Naive thymus-derived CD8-positive, alpha-beta T cell (primary cell): ENCODE measurements around the gene PRR20G. TPM values are rescaled to one million over a fixed set of nuclear protein-coding genes. Genes with fewer than 3 reads are reported as not detected.
A peak's percentile ranks its signal among the peaks of the same experiment; 100 is the strongest.
"Not testable (repeated sequence)": the region's sequence is repeated elsewhere in the genome, so short reads cannot be mapped to it uniquely, and the experiment has no call there.

ENCODE experiments used
- ATAC-seq, 2 donors: fragments of 150-1000 bp; cut with Tn5 transposase in 1 of 2; sonication (Bioruptor Pico), chemical (Tn5 transposase) in 1 of 2; 1 replicate in 1 of 2; 2 replicates in 1 of 2; pipeline ENCODE4 v1.10.0; 2021; ENCODE audit warnings: mild to moderate bottlenecking in 2 of 2, moderate library complexity in 2 of 2
- POLR2A ChIA-PET: fragments of 350-600 bp; sonication (Branson Sonifier 250); formaldehyde crosslinking; loops from one replicate; lab custom pipeline; 2021; ENCODE audit warnings: antibody characterized with exemption; lab: Charles Lee
- DNase-seq, 10 donors: peaks; one replicate each; pipeline versions ENCODE4 v3.0.0 to v3.0.0-alpha.2; 2020 to 2022
- H3K27ac Mint-ChIP-seq, 10 donors: one replicate each; pipeline ENCODE4 v1.8.0; 2020 to 2022; ENCODE audit warnings: mild to moderate bottlenecking in 10 of 10, mixed read lengths in 10 of 10, moderate library complexity in 4 of 10, inconsistent platforms in 1 of 10
- H3K27me3 Mint-ChIP-seq, 5 donors: one replicate each; pipeline ENCODE4 v1.8.0; 2021 to 2022; ENCODE audit warnings: mixed read lengths in 5 of 5
- H3K36me3 Mint-ChIP-seq, 3 donors: one replicate each; pipeline ENCODE4 v1.8.0; 2020 to 2022; ENCODE audit warnings: mixed read lengths in 3 of 3, mild to moderate bottlenecking in 2 of 3, inconsistent platforms in 1 of 3
- H3K4me1 Mint-ChIP-seq, 4 donors: one replicate each; pipeline ENCODE4 v1.8.0; 2021 to 2022; ENCODE audit warnings: mixed read lengths in 4 of 4
- H3K4me3 Mint-ChIP-seq, 10 donors: one replicate each; pipeline ENCODE4 v1.8.0; 2020 to 2022; ENCODE audit warnings: mild to moderate bottlenecking in 10 of 10, mixed read lengths in 10 of 10, moderate library complexity in 6 of 10, inconsistent platforms in 1 of 10
- H3K9me3 Mint-ChIP-seq, 9 donors: one replicate each; pipeline ENCODE4 v1.8.0; 2020 to 2022; ENCODE audit warnings: mixed read lengths in 9 of 9, mild to moderate bottlenecking in 3 of 9, inconsistent platforms in 1 of 9, moderate library complexity in 1 of 9
- polyA plus RNA-seq, 3 donors: library from polyadenylated mRNA; unstranded; fragments of 300-500 nt; fragmentation: Illumina TruSeq; gene quantifications; one replicate each; pipeline ENCODE4 v1.2.3, GENCODE V29; 2021
- total RNA-seq, 8 experiments: library from RNA in 2 of 8; stranded (reverse) in 2 of 8; gene quantifications; one replicate each; pipeline ENCODE4 v1.2.3 and lab custom pipeline; 2021 to 2026

The PRR20G gene
- total and polyA plus RNA-seq, 5 experiments from 2014 or later = not detected

DNA sequence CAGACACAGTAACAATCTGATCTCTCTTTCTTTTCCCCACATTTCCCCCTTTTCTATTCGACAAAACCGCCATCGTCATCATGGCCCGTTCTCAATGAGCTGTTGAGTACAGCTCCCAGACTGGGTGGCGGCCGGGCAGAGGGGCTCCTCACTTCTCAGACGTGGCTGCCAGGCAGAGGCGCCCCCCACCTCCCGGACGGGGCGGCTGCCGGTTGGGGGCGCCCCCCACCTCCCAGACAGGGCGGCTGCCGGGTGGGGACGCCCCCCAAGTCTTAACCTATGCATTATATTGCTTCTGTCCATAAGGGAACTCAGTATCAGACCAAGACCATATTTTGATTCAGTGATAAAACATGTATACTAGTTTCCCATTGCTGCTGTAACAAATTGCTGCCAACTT lies 5.8 kb upstream of the PRR20G start:
- H3K4me1 Mint-ChIP-seq, POLR2A ChIA-PET, DNase-seq, ATAC-seq, H3K27ac Mint-ChIP-seq, H3K4me3 Mint-ChIP-seq: not testable (repeated sequence)
- peaks cover 0 to 14% (median 5%) of the 10 kb centered on the region in 9 donors for H3K9me3 Mint-ChIP-seq
- peaks cover 0 to 13% (median 0%) of the 10 kb centered on the region in 3 donors for H3K36me3 Mint-ChIP-seq
- peaks cover 7 to 23% (median 15%) of the 10 kb centered on the region in 5 donors for H3K27me3 Mint-ChIP-seq

DNA sequence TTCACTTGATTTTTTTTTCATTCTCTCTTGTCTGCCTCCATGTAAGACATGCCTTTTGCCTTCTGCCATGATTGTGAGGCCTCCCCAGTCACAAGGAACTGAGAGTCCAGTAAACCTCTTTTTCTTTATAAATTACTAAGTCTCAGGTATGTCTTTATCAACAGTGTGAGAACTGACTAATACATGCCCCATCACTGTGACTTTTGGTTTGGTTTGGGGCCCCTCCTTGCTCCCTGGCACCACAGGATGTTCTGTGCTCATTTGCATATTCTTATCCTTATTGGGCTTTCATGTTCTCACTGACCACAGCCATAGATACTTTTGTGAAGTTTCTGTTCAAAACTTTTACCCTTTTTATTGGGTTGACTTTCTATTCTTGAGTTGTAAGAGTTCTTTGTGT lies 3.8 kb upstream of the PRR20G start:
- Mint-ChIP-seq H3K27ac (no peak overlapping the region), H3K4me1 (no peaks in the 10 kb centered on the region), H3K4me3 (no peak overlapping the region), H3K27me3 (peaks cover 0 to 19% (median 10%) of the 10 kb centered on the region in 5 donors), H3K9me3 (peaks cover 4 to 25% (median 9%) of the 10 kb centered on the region in 9 donors), H3K36me3 (peaks cover 0 to 13% (median 0%) of the 10 kb centered on the region in 3 donors)
- DNase-seq (no peak), ATAC-seq (no peak)
- POLR2A ChIA-PET = no interaction called here

- no peak for ATAC-seq
- H3K36me3 Mint-ChIP-seq = peaks cover 0 to 13% (median 0%) of the 10 kb centered on the region in 3 donors
- POLR2A ChIA-PET = no interaction called here
- no peak overlapping the region for H3K4me3 Mint-ChIP-seq
- no peaks in the 10 kb centered on the region for H3K4me1 Mint-ChIP-seq
- H3K27ac Mint-ChIP-seq = no peak overlapping the region
- peaks cover 4 to 29% (median 9%) of the 10 kb centered on the region in 9 donors for H3K9me3 Mint-ChIP-seq
- H3K27me3 Mint-ChIP-seq = peaks cover 0 to 16% (median 10%) of the 10 kb centered on the region in 5 donors
- DNase-seq = no peak
Measured at GRCh38 chr3:127291114-127291513, 3.3 kb upstream of the PRR20G start.

- DNase-seq = no peak
- Mint-ChIP-seq H3K36me3 (peaks cover 0 to 13% (median 0%) of the 10 kb centered on the region in 3 donors), H3K27ac (no peak overlapping the region), H3K27me3 (peaks cover 0 to 14% (median 10%) of the 10 kb centered on the region in 5 donors), H3K4me3 (no peak overlapping the region), H3K9me3 (peaks cover 4 to 30% (median 9%) of the 10 kb centered on the region in 9 donors), H3K4me1 (no peaks in the 10 kb centered on the region)
- no peak for ATAC-seq
- POLR2A ChIA-PET = no interaction called here
Measured at GRCh38 chr3:127289706-127290575, 2.1 kb upstream of the PRR20G start.

DNA sequence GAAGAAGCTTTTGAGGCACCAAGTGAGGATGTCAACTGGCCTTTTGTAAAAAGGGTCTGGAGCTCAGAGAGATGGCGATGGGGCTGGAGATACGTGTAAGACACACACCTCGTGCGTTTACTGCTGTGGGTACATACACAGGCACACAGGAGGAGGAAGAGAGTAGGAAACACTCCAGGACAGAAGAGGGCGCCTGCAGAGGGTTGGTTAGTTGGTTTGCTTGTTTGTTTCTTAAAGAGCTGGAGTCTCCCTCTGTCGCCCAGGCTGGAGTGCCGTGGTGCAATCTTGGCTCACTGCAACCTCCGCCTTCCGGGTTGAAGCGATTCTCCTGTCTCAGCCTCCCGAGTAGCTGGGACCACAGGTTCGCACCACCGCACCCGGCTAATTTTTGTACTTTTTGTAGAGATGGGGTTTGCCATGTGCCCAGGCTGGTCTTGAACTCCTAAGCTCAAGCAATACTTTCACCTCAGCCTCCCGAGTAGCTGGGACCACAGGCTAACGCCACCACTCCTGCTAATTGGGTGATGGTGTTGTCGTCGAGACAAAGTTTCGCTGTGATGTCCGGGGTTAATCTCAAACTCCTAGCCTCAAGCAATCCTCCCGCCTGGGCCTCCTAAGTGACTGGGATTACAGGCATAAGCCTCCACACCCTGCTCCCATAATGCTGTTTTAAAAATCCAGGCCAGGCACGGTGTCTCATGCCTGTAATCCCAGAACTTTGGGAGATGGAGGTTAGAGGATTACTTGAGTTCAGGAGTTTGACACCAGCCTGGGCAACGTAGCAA lies 1.3 kb upstream of the PRR20G start:
- Mint-ChIP-seq H3K9me3 (peaks cover 4 to 30% (median 8%) of the 10 kb centered on the region in 9 donors), H3K27me3 (peaks cover under 1 to 9% (median 8%) of the 10 kb centered on the region in 5 donors), H3K27ac (peak overlapping the region in 1 of 10 donors; percentile 44), H3K36me3 (peaks cover 0 to 13% (median 0%) of the 10 kb centered on the region in 3 donors), H3K4me3 (no peak overlapping the region), H3K4me1 (no peaks in the 10 kb centered on the region)
- POLR2A ChIA-PET = no interaction called here
- DNase-seq (peak in 4 of 10 donors; percentile 21 to 68 (median 26)), ATAC-seq (peak in 1 of 2 donors; percentile 56)

DNA sequence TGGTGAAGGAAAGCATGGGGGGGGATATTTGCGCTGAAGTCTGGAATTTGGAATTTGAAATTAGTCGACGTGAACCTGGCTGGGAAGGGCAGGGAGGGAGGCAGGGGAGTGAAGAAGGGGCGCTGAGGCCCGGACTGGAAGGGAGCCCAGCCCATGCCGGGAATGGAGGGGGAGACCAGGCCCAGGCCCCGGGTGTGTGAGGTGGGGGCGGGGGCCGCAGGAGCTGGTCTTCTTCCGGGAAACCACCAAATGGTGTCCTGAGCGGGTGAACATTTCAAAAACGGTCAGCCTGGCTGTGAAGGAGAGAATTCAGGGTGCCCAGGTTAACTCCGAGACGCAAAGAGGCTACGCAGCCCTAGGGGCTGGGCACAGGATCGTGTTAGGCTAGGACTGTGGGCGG lies 497 bp upstream of the PRR20G start:
- H3K4me3 Mint-ChIP-seq = no peak overlapping the region
- no peak for ATAC-seq

GRCh38 chr3:127286571-127287140 lies 1.2 kb downstream of the PRR20G start:
- no peak overlapping the region for H3K4me3 Mint-ChIP-seq
- DNase-seq = no peak
- ATAC-seq = no peak
- H3K27ac Mint-ChIP-seq = no peak overlapping the region
- peaks cover under 1 to 23% (median 10%) of the 10 kb centered on the region in 5 donors for H3K27me3 Mint-ChIP-seq
- H3K4me1 Mint-ChIP-seq = no peaks in the 10 kb centered on the region
- H3K36me3 Mint-ChIP-seq = peaks cover 0 to 8% (median 0%) of the 10 kb centered on the region in 3 donors
- peaks cover 0 to 24% (median 8%) of the 10 kb centered on the region in 9 donors for H3K9me3 Mint-ChIP-seq
- POLR2A ChIA-PET = no interaction called here

More for the DNA sequence above, 497 bp upstream of the PRR20G start:
- DNase-seq = no peak
- peaks cover 3 to 15% (median 8%) of the 10 kb centered on the region in 5 donors for H3K27me3 Mint-ChIP-seq
- peaks cover 0 to 13% (median 0%) of the 10 kb centered on the region in 3 donors for H3K36me3 Mint-ChIP-seq
- peaks cover 4 to 30% (median 8%) of the 10 kb centered on the region in 9 donors for H3K9me3 Mint-ChIP-seq
- H3K27ac Mint-ChIP-seq = no peak overlapping the region
- no peaks in the 10 kb centered on the region for H3K4me1 Mint-ChIP-seq
- POLR2A ChIA-PET = no interaction called here

GRCh38 chr3:127284258-127284657 lies 3.6 kb downstream of the PRR20G start:
- ATAC-seq (no peak), DNase-seq (no peak)
- no peak overlapping the region for H3K27ac Mint-ChIP-seq
- peaks cover 0 to 32% (median 12%) of the 10 kb centered on the region in 5 donors for H3K27me3 Mint-ChIP-seq
- no peaks in the 10 kb centered on the region for H3K4me1 Mint-ChIP-seq
- H3K4me3 Mint-ChIP-seq = no peak overlapping the region
- POLR2A ChIA-PET = no interaction called here
- H3K36me3 Mint-ChIP-seq = no peaks in the 10 kb centered on the region
- peaks cover 0 to 20% (median 4%) of the 10 kb centered on the region in 9 donors for H3K9me3 Mint-ChIP-seq

- Mint-ChIP-seq H3K27ac (no peak overlapping the region), H3K4me3 (no peak overlapping the region), H3K9me3 (peaks cover 0 to 4% (median 0%) of the 10 kb centered on the region in 9 donors), H3K36me3 (no peaks in the 10 kb centered on the region), H3K27me3 (peaks cover 13 to 65% (median 28%) of the 10 kb centered on the region in 5 donors), H3K4me1 (no peaks in the 10 kb centered on the region)
- ATAC-seq = no peak
- POLR2A ChIA-PET = no interaction called here
- DNase-seq = no peak
Measured at GRCh38 chr3:127277561-127277960, 10.3 kb downstream of the PRR20G start.

- POLR2A ChIA-PET = no interaction called here
- Mint-ChIP-seq H3K4me1 (no peaks in the 10 kb centered on the region), H3K36me3 (no peaks in the 10 kb centered on the region), H3K4me3 (no peak overlapping the region), H3K27ac (no peak overlapping the region), H3K27me3 (peaks cover 15 to 59% (median 28%) of the 10 kb centered on the region in 5 donors), H3K9me3 (peaks cover 0 to 4% (median 0%) of the 10 kb centered on the region in 9 donors)
- ATAC-seq (no peak), DNase-seq (no peak)
Measured at GRCh38 chr3:127276995-127277394, 10.9 kb downstream of the PRR20G start.

- no peak overlapping the region for H3K27ac Mint-ChIP-seq
- H3K9me3 Mint-ChIP-seq = peaks cover 0 to 4% (median 0%) of the 10 kb centered on the region in 9 donors
- ATAC-seq (no peak), DNase-seq (no peak)
- H3K4me3 Mint-ChIP-seq = no peak overlapping the region
- H3K27me3 Mint-ChIP-seq = peaks cover 15 to 54% (median 27%) of the 10 kb centered on the region in 5 donors
- no peaks in the 10 kb centered on the region for H3K4me1 Mint-ChIP-seq
- POLR2A ChIA-PET = no interaction called here
- no peaks in the 10 kb centered on the region for H3K36me3 Mint-ChIP-seq
Measured at GRCh38 chr3:127276396-127276795, 11.4 kb downstream of the PRR20G start.

DNA sequence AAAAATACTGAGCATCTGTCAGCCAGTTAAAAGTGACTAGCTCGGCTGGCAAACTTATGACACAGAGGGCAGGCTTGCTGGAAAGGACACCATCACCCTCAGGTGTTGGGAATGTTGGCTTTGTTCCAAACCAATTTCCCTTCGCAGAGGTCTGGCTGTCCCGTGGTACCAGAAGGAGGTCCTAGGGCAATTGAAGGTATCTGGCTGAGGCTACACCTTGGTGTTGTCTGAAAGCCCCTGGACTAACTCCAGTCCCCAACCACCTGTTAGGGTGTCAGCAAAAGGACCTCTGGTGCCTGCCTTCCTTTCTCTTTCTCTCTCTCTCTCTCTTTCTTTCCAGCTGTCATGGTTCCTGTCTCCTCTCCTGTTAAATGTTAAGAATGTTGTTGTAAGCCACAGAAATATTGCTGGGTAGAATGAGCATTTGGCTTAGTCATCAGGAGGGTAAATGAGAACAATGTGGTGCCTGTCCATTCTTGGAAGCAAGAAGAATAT lies 12.5 kb downstream of the PRR20G start:
- POLR2A ChIA-PET = no interaction called here
- Mint-ChIP-seq H3K9me3 (peaks cover 0 to 4% (median 0%) of the 10 kb centered on the region in 9 donors), H3K4me1 (no peaks in the 10 kb centered on the region), H3K36me3 (no peaks in the 10 kb centered on the region), H3K4me3 (no peak overlapping the region), H3K27me3 (peaks cover 15 to 54% (median 27%) of the 10 kb centered on the region in 5 donors), H3K27ac (no peak overlapping the region)
- DNase-seq = no peak
- ATAC-seq = no peak
